RWPE2 (cell line): ENCODE measurements around the gene TRIM33.

ENCODE experiments used
- ATAC-seq: fragments of 200-7000 bp; cut with Tn5 transposase; 3 replicates; pipeline ENCODE4 v1.9.1; 2021; ENCODE audit warnings: low read depth
- DNase-seq: peaks from one replicate; pipeline ENCODE4 v3.0.0-alpha.2; 2020; ENCODE audit warnings: low spot score
- H3K27ac ChIP-seq: fragments of 450-650 bp; 2 replicates; pipeline ENCODE4 v1.5.1; 2017; ENCODE audit warnings: mild to moderate bottlenecking; ENCODE audit not compliant: poor library complexity, severe bottlenecking
- H3K27me3 ChIP-seq: fragments of 250-450 bp; sonication (Bioruptor Pico); 2 replicates; pipeline ENCODE4 v1.5.1; 2021; ENCODE audit warnings: mild to moderate bottlenecking, moderate library complexity; ENCODE audit not compliant: insufficient read depth, poor library complexity, severe bottlenecking
- H3K36me3 ChIP-seq: fragments of 250-450 bp; sonication (Bioruptor Pico); 2 replicates; pipeline ENCODE4 v1.5.1; 2020; ENCODE audit warnings: low read depth, mild to moderate bottlenecking, moderate library complexity
- H3K4me1 ChIP-seq: fragments of 250-450 bp; sonication (Bioruptor Pico); 2 replicates; pipeline ENCODE4 v1.5.1; 2021; ENCODE audit warnings: mild to moderate bottlenecking, moderate library complexity; ENCODE audit not compliant: insufficient read depth, poor library complexity, severe bottlenecking
- H3K4me3 ChIP-seq: fragments of 250-450 bp; sonication (Bioruptor Pico); 2 replicates; pipeline ENCODE4 v1.5.1; 2021; ENCODE audit warnings: mild to moderate bottlenecking, moderate library complexity; ENCODE audit not compliant: severe bottlenecking
- H3K9me3 ChIP-seq: fragments of 250-450 bp; sonication (Bioruptor Pico); 2 replicates; pipeline ENCODE4 v1.5.1; 2021; ENCODE audit warnings: mild to moderate bottlenecking, moderate library complexity; ENCODE audit not compliant: severe bottlenecking
- CTCF ChIP-seq: fragments of 450-650 bp; IDR thresholded peaks from one replicate; pipeline ENCODE4 v1.5.1; 2017; ENCODE audit warnings: mild to moderate bottlenecking, moderate library complexity; ENCODE audit not compliant: poor library complexity, severe bottlenecking

TRIM33 gene

GRCh38 chr1:114499478-114499877, 11.5 kb downstream of the TRIM33 start:
- no peak for DNase-seq
- Histone ChIP-seq H3K27ac (no peak overlapping the region), H3K4me1 (no peaks in the 10 kb centered on the region), H3K9me3 (no peaks in the 10 kb centered on the region), H3K27me3 (no peaks in the 10 kb centered on the region), H3K4me3 (no peak overlapping the region), H3K36me3 (0 out of 2 replicates have a peak, but pooled peaks cover 10% of the 10 kb centered on the region)
- no peak for TF ChIP-seq CTCF
- no peak for ATAC-seq

GRCh38 chr1:114496089-114496488, 14.9 kb downstream of the TRIM33 start:
- H3K27ac ChIP-seq, result no peak overlapping the region
- no peaks in the 10 kb centered on the region for H3K27me3 ChIP-seq
- ATAC-seq (no peak), DNase-seq (no peak)
- H3K4me3 ChIP-seq, result no peak overlapping the region
- peaks cover 7% of the 10 kb centered on the region; the same call in 1 of the 2 replicates for H3K36me3 ChIP-seq
- H3K4me1 ChIP-seq, result no peaks in the 10 kb centered on the region
- H3K9me3 ChIP-seq, result no peaks in the 10 kb centered on the region
- TF ChIP-seq CTCF, result no peak

GRCh38 chr1:114495486-114495885, 15.5 kb downstream of the TRIM33 start:
- Histone ChIP-seq H3K36me3 (peaks cover 7% of the 10 kb centered on the region; the same call in 1 of the 2 replicates), H3K4me1 (no peaks in the 10 kb centered on the region), H3K27ac (no peak overlapping the region), H3K27me3 (no peaks in the 10 kb centered on the region), H3K9me3 (no peaks in the 10 kb centered on the region), H3K4me3 (no peak overlapping the region)
- TF ChIP-seq CTCF, result no peak
- DNase-seq, result no peak
- ATAC-seq, result no peak

- no peaks in the 10 kb centered on the region for H3K4me1 ChIP-seq
- ATAC-seq, result no peak
- H3K4me3 ChIP-seq, result no peak overlapping the region
- no peaks in the 10 kb centered on the region for H3K9me3 ChIP-seq
- no peaks in the 10 kb centered on the region for H3K27me3 ChIP-seq
- peaks cover 7% of the 10 kb centered on the region; the same call in 1 of the 2 replicates for H3K36me3 ChIP-seq
- DNase-seq, result no peak
- no peak overlapping the region for H3K27ac ChIP-seq
- no peak for TF ChIP-seq CTCF
Observed at GRCh38 chr1:114492978-114493377, 18.0 kb downstream of the TRIM33 start.

GRCh38 chr1:114490274-114490693, 20.7 kb downstream of the TRIM33 start:
- Histone ChIP-seq H3K27ac (no peak overlapping the region), H3K36me3 (peaks cover under 1% of the 10 kb centered on the region; the same call in 1 of the 2 replicates), H3K4me3 (no peak overlapping the region), H3K9me3 (no peaks in the 10 kb centered on the region), H3K27me3 (no peaks in the 10 kb centered on the region), H3K4me1 (no peaks in the 10 kb centered on the region)
- no peak for ATAC-seq
- no peak for DNase-seq
- TF ChIP-seq CTCF, result no peak
